GM12872 (cell line): ENCODE data around the gene PCCA.

Source experiments
- CTCF ChIP-seq: IDR thresholded peaks from 3 replicates; pipeline ENCODE4 v1.5.1; 2011; ENCODE audit warnings: low read depth, mild to moderate bottlenecking, low read length, moderate library complexity; ENCODE audit not compliant: insufficient read depth

Gene PCCA

GRCh38 chr13:100090861-100091260, 2.0 kb downstream of the PCCA start:
- no peak for TF ChIP-seq CTCF

- no peak for TF ChIP-seq CTCF
These were observed 2.5 kb downstream of the PCCA start for GRCh38 chr13:100091391-100091790.

- no peak for TF ChIP-seq CTCF
These were observed 6.6 kb downstream of the PCCA start for GRCh38 chr13:100095498-100095897.

- TF ChIP-seq CTCF = no peak
These were observed 7.6 kb downstream of the PCCA start for GRCh38 chr13:100096526-100096925.

GRCh38 chr13:100097821-100098220, 8.9 kb downstream of the PCCA start:
- no peak for TF ChIP-seq CTCF

- TF ChIP-seq CTCF = no peak
These were observed 9.7 kb downstream of the PCCA start for GRCh38 chr13:100098445-100099116.

- no peak for TF ChIP-seq CTCF
These were observed 11.4 kb downstream of the PCCA start for GRCh38 chr13:100100115-100100879.
